Peyer's patch (tissue), 4 donors: ENCODE data around the gene TXK.

Experiments
- CTCF ChIP-seq, 6 experiments: fragments of 450-650 bp in 4 of 6; fragments of 200-600 bp in 2 of 6; sonication (generic) in 1 of 6; IDR thresholded peaks; one replicate each; pipeline ENCODE4 v1.5.1; 2017 to 2019; ENCODE audit warnings: antibody characterized with exemption in 6 of 6, mild to moderate bottlenecking in 3 of 6, moderate library complexity in 1 of 6
- POLR2A ChIP-seq, 2 donors: fragments of 450-650 bp; IDR thresholded peaks; one replicate each; pipeline ENCODE4 v1.5.1; 2017; ENCODE audit warnings: antibody characterized with exemption in 2 of 2, mild to moderate bottlenecking in 2 of 2, moderate library complexity in 2 of 2

DNA sequence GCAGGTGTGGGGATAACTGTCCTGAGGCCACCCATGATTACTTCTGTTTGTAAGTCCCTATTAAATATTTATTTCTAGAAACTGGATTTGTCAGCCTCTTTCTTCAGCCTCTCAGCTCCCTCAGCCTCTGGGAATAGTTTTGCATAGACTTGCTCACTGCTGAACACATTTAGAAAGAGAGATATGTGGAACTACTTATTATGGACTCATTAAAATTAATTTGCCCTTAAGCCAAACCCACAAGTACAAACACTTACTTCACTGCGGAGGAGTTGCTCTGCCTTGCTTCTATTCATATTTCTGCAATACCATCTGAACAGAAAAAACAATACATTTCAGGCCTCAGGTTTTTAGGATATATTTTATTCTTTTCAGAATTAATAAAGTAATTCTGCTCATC, 22.4 kb upstream of the TXK start:
- TF ChIP-seq CTCF (IDR thresholded peaks at IDR 0.05) (no peak), POLR2A (IDR thresholded peaks at IDR 0.05) (no peak)
